Measurements from ENCODE around the gene CBL.

DNA sequence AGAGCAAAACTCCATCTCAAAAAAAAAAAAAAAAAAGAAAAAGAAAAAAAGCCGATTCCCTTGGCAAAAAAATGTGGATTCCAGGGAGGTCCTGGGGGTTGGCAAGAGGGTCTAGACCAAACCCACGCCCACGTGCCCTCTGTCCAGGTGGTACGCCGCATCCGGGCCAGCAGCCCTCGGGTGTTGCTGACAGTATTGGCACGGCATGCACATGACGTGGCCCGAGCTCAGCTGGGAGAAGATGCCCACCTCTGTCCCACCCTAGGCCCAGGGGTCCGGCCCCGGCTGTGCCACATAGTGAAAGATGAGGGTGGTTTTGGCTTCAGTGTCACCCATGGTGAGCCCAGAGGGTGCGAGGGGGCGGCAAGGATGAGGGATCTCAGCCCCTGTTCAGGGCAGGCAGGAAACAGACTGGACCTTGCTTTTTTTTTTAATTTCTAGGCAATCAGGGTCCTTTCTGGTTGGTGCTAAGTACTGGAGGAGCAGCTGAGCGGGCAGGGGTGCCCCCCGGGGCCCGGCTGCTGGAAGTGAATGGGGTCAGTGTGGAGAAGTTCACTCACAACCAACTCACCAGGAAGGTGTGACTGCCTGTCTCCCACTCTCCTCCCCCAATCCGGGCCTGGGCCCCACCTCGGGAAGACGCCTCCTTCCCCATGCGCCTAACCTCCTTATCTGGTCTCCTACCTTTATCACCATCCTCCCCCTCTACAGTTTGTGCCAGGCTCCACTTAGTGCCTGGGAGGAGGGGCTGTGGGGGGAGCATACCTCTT is 18.8 kb upstream of the CBL start:
- TF ChIP-seq, protein P1, sequence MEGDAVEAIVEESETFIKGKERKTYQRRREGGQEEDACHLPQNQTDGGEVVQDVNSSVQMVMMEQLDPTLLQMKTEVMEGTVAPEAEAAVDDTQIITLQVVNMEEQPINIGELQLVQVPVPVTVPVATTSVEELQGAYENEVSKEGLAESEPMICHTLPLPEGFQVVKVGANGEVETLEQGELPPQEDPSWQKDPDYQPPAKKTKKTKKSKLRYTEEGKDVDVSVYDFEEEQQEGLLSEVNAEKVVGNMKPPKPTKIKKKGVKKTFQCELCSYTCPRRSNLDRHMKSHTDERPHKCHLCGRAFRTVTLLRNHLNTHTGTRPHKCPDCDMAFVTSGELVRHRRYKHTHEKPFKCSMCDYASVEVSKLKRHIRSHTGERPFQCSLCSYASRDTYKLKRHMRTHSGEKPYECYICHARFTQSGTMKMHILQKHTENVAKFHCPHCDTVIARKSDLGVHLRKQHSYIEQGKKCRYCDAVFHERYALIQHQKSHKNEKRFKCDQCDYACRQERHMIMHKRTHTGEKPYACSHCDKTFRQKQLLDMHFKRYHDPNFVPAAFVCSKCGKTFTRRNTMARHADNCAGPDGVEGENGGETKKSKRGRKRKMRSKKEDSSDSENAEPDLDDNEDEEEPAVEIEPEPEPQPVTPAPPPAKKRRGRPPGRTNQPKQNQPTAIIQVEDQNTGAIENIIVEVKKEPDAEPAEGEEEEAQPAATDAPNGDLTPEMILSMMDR (IDR thresholded peaks at IDR 0.05): no peak
- no peak for TF ChIP-seq ZFX (IDR thresholded peaks at IDR 0.05; ENCODE audit: borderline replicate concordance)
